BLaER1 treated with 17β-estradiol and CSF1 and Interleukin-3, amounts not matched to agents 10 nM and 100 nM (cell line): ENCODE results near the gene CLP1.

Experiments used
- H3K27ac ChIP-seq, 11 experiments: shearing (Covaris generic); formaldehyde crosslinking; 2 replicates each; pipeline ENCODE4 v1.8.1; 2022
- H3K27me3 ChIP-seq, 11 experiments: shearing (Covaris generic); formaldehyde crosslinking; 2 replicates each; pipeline ENCODE4 v1.8.1; 2022
- H3K36me3 ChIP-seq, 11 experiments: shearing (Covaris generic); formaldehyde crosslinking; 2 replicates each; pipeline ENCODE4 v1.8.1; 2022
- H3K4me1 ChIP-seq, 10 experiments: shearing (Covaris generic); formaldehyde crosslinking; 2 replicates each; pipeline ENCODE4 v1.8.1; 2022
- H3K4me2 ChIP-seq, 11 experiments: shearing (Covaris generic); formaldehyde crosslinking; 2 replicates each; pipeline ENCODE4 v1.8.1; 2022
- H3K4me3 ChIP-seq, 10 experiments: shearing (Covaris generic); formaldehyde crosslinking; 2 replicates each; pipeline ENCODE4 v1.8.1; 2022
- H3K9ac ChIP-seq, 11 experiments: shearing (Covaris generic); formaldehyde crosslinking; 2 replicates each; pipeline ENCODE4 v1.8.1; 2022
- H3K9me3 ChIP-seq, 11 experiments: shearing (Covaris generic); formaldehyde crosslinking; replicated peaks in 1 of 11; 2 replicates each; pipeline ENCODE4 v1.8.1; 2022
- H4K20me1 ChIP-seq, 11 experiments: shearing (Covaris generic); formaldehyde crosslinking; 2 replicates each; pipeline ENCODE4 v1.8.1; 2022
- Cebpa-rat ChIP-seq, 11 experiments: shearing (Covaris generic); IDR thresholded peaks; 2 replicates each; pipeline ENCODE4 v1.8.1; 2022

The CLP1 gene

GRCh38 chr11:57624864-57625263, 32.7 kb upstream of the CLP1 start:
- H4K20me1 ChIP-seq = no peaks in the 10 kb centered on the region

GRCh38 chr11:57626895-57627294, 30.7 kb upstream of the CLP1 start:
- Histone ChIP-seq H3K4me1 (peaks cover 0 to 18% (median 9%) of the 10 kb centered on the region in 10 experiments; a peak in 15 of 20 replicates), H3K27me3 (no peaks in the 10 kb centered on the region), H3K4me3 (no peak overlapping the region), H3K27ac (no peak overlapping the region), H3K9me3 (peaks cover 0 to 9% (median 5%) of the 10 kb centered on the region in 11 experiments; a peak in 7 of 22 replicates), H3K4me2 (no peak overlapping the region), H3K9ac (no peak overlapping the region), H4K20me1 (no peaks in the 10 kb centered on the region), H3K36me3 (no peaks in the 10 kb centered on the region)
- no peak for TF ChIP-seq Cebpa-rat (IDR thresholded peaks at IDR 0.05)

More at GRCh38 chr11:57624864-57625263, 32.7 kb upstream of the CLP1 start:
- H3K9me3 ChIP-seq = peaks cover 16 to 29% (median 25%) of the 10 kb centered on the region in 11 experiments
- H3K9ac ChIP-seq = no peak overlapping the region
- no peak overlapping the region for H3K4me3 ChIP-seq
- H3K4me1 ChIP-seq = peaks cover 0 to 18% (median 9%) of the 10 kb centered on the region in 10 experiments; a peak in 15 of 20 replicates
- no peak for TF ChIP-seq Cebpa-rat (IDR thresholded peaks at IDR 0.05)
- no peaks in the 10 kb centered on the region for H3K27me3 ChIP-seq
- H3K27ac ChIP-seq = no peak overlapping the region
- H3K36me3 ChIP-seq = peaks cover 0 to 2% (median 0%) of the 10 kb centered on the region in 11 experiments; a peak in 2 of 22 replicates
- no peak overlapping the region for H3K4me2 ChIP-seq

GRCh38 chr11:57630171-57630570, 27.4 kb upstream of the CLP1 start:
- Histone ChIP-seq H3K4me1 (peaks cover 0 to 8% (median 5%) of the 10 kb centered on the region in 10 experiments; a peak in 6 of 20 replicates), H3K9me3 (no peaks in the 10 kb centered on the region), H3K9ac (no peak overlapping the region), H3K4me3 (no peak overlapping the region), H4K20me1 (no peaks in the 10 kb centered on the region), H3K4me2 (no peak overlapping the region), H3K27ac (no peak overlapping the region), H3K36me3 (no peaks in the 10 kb centered on the region), H3K27me3 (no peaks in the 10 kb centered on the region)
- no peak for TF ChIP-seq Cebpa-rat (IDR thresholded peaks at IDR 0.05)

- Histone ChIP-seq H3K4me3 (no peak overlapping the region), H3K27ac (no peak overlapping the region), H3K9me3 (no peaks in the 10 kb centered on the region), H3K4me2 (no peak overlapping the region), H3K4me1 (peaks cover 0 to 13% (median 8%) of the 10 kb centered on the region in 10 experiments; a peak in 13 of 20 replicates), H3K27me3 (no peaks in the 10 kb centered on the region), H3K36me3 (no peaks in the 10 kb centered on the region), H3K9ac (no peak overlapping the region), H4K20me1 (no peaks in the 10 kb centered on the region)
- no peak for TF ChIP-seq Cebpa-rat (IDR thresholded peaks at IDR 0.05)
These were observed 25.4 kb upstream of the CLP1 start for GRCh38 chr11:57632116-57632515.

GRCh38 chr11:57633394-57634070, 24.0 kb upstream of the CLP1 start:
- Histone ChIP-seq H3K36me3 (no peaks in the 10 kb centered on the region), H3K4me3 (no peak overlapping the region), H3K4me2 (no peak overlapping the region), H3K9ac (no peak overlapping the region), H3K27me3 (peaks cover 0 to 5% (median 0%) of the 10 kb centered on the region in 11 experiments; a peak in 1 of 22 replicates), H3K9me3 (no peaks in the 10 kb centered on the region), H4K20me1 (no peaks in the 10 kb centered on the region), H3K4me1 (peaks cover 7 to 22% (median 17%) of the 10 kb centered on the region in 10 experiments; a peak in 19 of 20 replicates), H3K27ac (no peak overlapping the region)
- no peak for TF ChIP-seq Cebpa-rat (IDR thresholded peaks at IDR 0.05)

GRCh38 chr11:57634311-57634710, 23.3 kb upstream of the CLP1 start:
- H3K9me3 ChIP-seq = no peaks in the 10 kb centered on the region
- peaks cover 0 to 5% (median 0%) of the 10 kb centered on the region in 11 experiments; a peak in 1 of 22 replicates for H3K27me3 ChIP-seq
- no peak overlapping the region for H3K27ac ChIP-seq
- no peak overlapping the region for H3K9ac ChIP-seq
- no peak for TF ChIP-seq Cebpa-rat (IDR thresholded peaks at IDR 0.05)
- peaks cover 13 to 24% (median 19%) of the 10 kb centered on the region in 10 experiments for H3K4me1 ChIP-seq
- H3K4me2 ChIP-seq = no peak overlapping the region
- H3K36me3 ChIP-seq = no peaks in the 10 kb centered on the region
- H3K4me3 ChIP-seq = no peak overlapping the region
- H4K20me1 ChIP-seq = no peaks in the 10 kb centered on the region

GRCh38 chr11:57635246-57635645, 22.3 kb upstream of the CLP1 start:
- Histone ChIP-seq H3K36me3 (no peaks in the 10 kb centered on the region), H3K4me3 (no peak overlapping the region), H3K27me3 (peaks cover 0 to 5% (median 0%) of the 10 kb centered on the region in 11 experiments; a peak in 1 of 22 replicates), H3K9ac (no peak overlapping the region), H3K4me1 (peaks cover 22 to 31% (median 26%) of the 10 kb centered on the region in 10 experiments), H3K9me3 (no peaks in the 10 kb centered on the region), H3K27ac (no peak overlapping the region), H4K20me1 (no peaks in the 10 kb centered on the region), H3K4me2 (no peak overlapping the region)
- no peak for TF ChIP-seq Cebpa-rat (IDR thresholded peaks at IDR 0.05)

GRCh38 chr11:57637626-57638004, 19.9 kb upstream of the CLP1 start:
- H3K9me3 ChIP-seq = no peaks in the 10 kb centered on the region
- H4K20me1 ChIP-seq = peaks cover 0 to 11% (median 0%) of the 10 kb centered on the region in 11 experiments; a peak in 3 of 22 replicates
- H3K36me3 ChIP-seq = no peaks in the 10 kb centered on the region
- H3K4me1 ChIP-seq = peaks cover 45 to 54% (median 50%) of the 10 kb centered on the region in 10 experiments
- TF ChIP-seq Cebpa-rat (IDR thresholded peaks at IDR 0.05) = no peak
- H3K9ac ChIP-seq = peak overlapping the region; percentile 69 to 91 (median 85); a peak in 19 of 22 replicates
- peak overlapping the region; percentile 63 to 86 (median 81) for H3K4me3 ChIP-seq
- H3K27ac ChIP-seq = peak overlapping the region in 9 of 11 experiments; percentile 69 to 88 (median 83); a peak in 15 of 22 replicates
- H3K4me2 ChIP-seq = peak overlapping the region; percentile 83 to 98 (median 93)
- H3K27me3 ChIP-seq = peaks cover 0 to 5% (median 0%) of the 10 kb centered on the region in 11 experiments; a peak in 1 of 22 replicates

GRCh38 chr11:57638005-57638781, 19.4 kb upstream of the CLP1 start:
- H3K9ac ChIP-seq = peak overlapping the region; percentile 69 to 91 (median 85)
- peaks cover 0 to 5% (median 0%) of the 10 kb centered on the region in 11 experiments; a peak in 1 of 22 replicates for H3K27me3 ChIP-seq
- peak overlapping the region; percentile 63 to 86 (median 81) for H3K4me3 ChIP-seq
- H4K20me1 ChIP-seq = peaks cover 0 to 11% (median 0%) of the 10 kb centered on the region in 11 experiments; a peak in 3 of 22 replicates
- peaks cover 47 to 60% (median 55%) of the 10 kb centered on the region in 10 experiments for H3K4me1 ChIP-seq
- H3K36me3 ChIP-seq = no peaks in the 10 kb centered on the region
- H3K27ac ChIP-seq = peak overlapping the region in 10 of 11 experiments; percentile 24 to 88 (median 82); a peak in 19 of 22 replicates
- no peak for TF ChIP-seq Cebpa-rat (IDR thresholded peaks at IDR 0.05)
- H3K9me3 ChIP-seq = no peaks in the 10 kb centered on the region
- peak overlapping the region; percentile 83 to 98 (median 93) for H3K4me2 ChIP-seq
